Thoracic aorta (tissue), 2 donors: ENCODE data around the gene GRIA3. TPM values are rescaled to one million over a fixed set of nuclear protein-coding genes. Genes with fewer than 3 reads are reported as not detected.

Experiments
- ATAC-seq: fragments of 150-250 bp; one replicate; pipeline ENCODE4 v1.8.0; 2017; ENCODE audit warnings: low read depth; ENCODE audit not compliant: insufficient number of reproducible peaks, low FRiP score
- DNase-seq: peaks from one replicate; pipeline ENCODE4 v3.0.0-alpha.2; 2020; ENCODE audit warnings: low spot score
- H3K27ac ChIP-seq, 2 donors: fragments of 200-600 bp; sonication (generic); 1 replicate in 1 of 2; 2 replicates in 1 of 2; pipeline ENCODE4 v1.5.1; 2016; ENCODE audit warnings: mild to moderate bottlenecking in 2 of 2, moderate library complexity in 2 of 2
- H3K27me3 ChIP-seq: fragments of 200-600 bp; sonication (generic); replicated peaks from 2 replicates; pipeline ENCODE4 v1.6.0; 2016; ENCODE audit warnings: mild to moderate bottlenecking; ENCODE audit not compliant: insufficient read depth
- H3K36me3 ChIP-seq: fragments of 200-600 bp; sonication (generic); one replicate; pipeline ENCODE4 v1.5.1; 2016
- H3K4me1 ChIP-seq, 2 donors: fragments of 200-600 bp; sonication (generic); 1 replicate in 1 of 2; 2 replicates in 1 of 2; pipeline versions ENCODE4 v1.5.1 to v1.6.0; 2016; ENCODE audit warnings: low read depth in 2 of 2, mild to moderate bottlenecking in 1 of 2; ENCODE audit not compliant: control insufficient read depth in 1 of 2
- H3K4me3 ChIP-seq: fragments of 200-600 bp; sonication (generic); 2 replicates; pipeline ENCODE4 v1.5.1; 2016; ENCODE audit warnings: mild to moderate bottlenecking
- H3K9me3 ChIP-seq: fragments of 200-600 bp; sonication (generic); 2 replicates; pipeline ENCODE4 v1.5.1; 2016
- total RNA-seq, 2 donors: library from RNA; depleted of rRNA; stranded (reverse); fragments of >200 nt; gene quantifications; one replicate each; pipeline versions ENCODE4 v1.1.0 to v1.2.3, GENCODE V29; 2016
- TF ChIP-seq, protein P1 (sequence below): fragments of 200-600 bp; sonication (generic); IDR thresholded peaks from one replicate; pipeline ENCODE4 v1.5.1; 2019; ENCODE audit warnings: antibody characterized with exemption

GRIA3 gene
- total RNA-seq, 2 donors from 2014 or later: 6.0 to 7.9 TPM

DNA sequence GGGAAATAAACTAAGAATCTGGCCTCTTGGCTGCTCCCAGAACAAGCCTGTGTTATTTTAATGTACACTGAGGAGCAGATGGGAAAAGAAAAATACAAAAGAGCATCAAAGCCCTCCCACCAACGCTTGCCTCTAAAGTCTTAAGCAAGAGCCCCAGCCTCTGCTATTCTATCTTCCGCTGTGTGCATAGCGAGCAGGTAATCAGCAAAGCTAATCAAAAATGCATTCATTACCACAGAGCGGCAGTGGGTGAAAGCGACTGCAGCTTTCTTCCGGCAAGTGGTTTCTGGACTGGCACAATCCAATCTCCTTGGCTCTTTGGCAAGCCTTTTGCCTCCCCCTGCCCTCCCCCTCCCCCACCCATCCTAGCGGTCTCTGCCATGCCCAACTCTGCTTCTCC is 13.5 kb upstream of the GRIA3 start:
- Histone ChIP-seq H3K36me3 (no peaks in the 10 kb centered on the region), H3K9me3 (no peaks in the 10 kb centered on the region), H3K4me3 (no peak overlapping the region), H3K27ac (no peak overlapping the region), H3K4me1 (no peaks in the 10 kb centered on the region), H3K27me3 (no peaks in the 10 kb centered on the region)
- DNase-seq (no peak), ATAC-seq (no peak)
- TF ChIP-seq, protein P1, sequence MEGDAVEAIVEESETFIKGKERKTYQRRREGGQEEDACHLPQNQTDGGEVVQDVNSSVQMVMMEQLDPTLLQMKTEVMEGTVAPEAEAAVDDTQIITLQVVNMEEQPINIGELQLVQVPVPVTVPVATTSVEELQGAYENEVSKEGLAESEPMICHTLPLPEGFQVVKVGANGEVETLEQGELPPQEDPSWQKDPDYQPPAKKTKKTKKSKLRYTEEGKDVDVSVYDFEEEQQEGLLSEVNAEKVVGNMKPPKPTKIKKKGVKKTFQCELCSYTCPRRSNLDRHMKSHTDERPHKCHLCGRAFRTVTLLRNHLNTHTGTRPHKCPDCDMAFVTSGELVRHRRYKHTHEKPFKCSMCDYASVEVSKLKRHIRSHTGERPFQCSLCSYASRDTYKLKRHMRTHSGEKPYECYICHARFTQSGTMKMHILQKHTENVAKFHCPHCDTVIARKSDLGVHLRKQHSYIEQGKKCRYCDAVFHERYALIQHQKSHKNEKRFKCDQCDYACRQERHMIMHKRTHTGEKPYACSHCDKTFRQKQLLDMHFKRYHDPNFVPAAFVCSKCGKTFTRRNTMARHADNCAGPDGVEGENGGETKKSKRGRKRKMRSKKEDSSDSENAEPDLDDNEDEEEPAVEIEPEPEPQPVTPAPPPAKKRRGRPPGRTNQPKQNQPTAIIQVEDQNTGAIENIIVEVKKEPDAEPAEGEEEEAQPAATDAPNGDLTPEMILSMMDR: no peak

DNA sequence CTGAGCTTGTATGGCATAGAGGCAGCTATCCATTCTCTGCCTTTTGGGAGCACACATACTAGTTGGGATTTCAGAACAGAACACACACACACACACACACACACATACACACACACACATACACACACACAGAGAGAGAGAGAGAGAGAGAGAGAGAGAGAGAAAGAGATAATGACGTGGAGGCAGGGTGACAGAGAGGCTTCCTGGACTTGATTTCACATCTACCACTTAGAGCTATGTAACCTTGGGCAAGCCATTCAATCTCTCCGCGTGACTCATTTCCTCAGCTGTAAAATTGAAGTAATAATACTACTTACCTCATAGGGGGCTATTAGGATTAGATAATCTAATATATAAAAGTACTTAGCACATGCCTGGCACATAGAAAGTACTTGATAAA is 12.3 kb upstream of the GRIA3 start:
- Histone ChIP-seq H3K9me3 (no peaks in the 10 kb centered on the region), H3K4me3 (no peak overlapping the region), H3K4me1 (no peaks in the 10 kb centered on the region), H3K36me3 (no peaks in the 10 kb centered on the region), H3K27ac (no peak overlapping the region), H3K27me3 (no peaks in the 10 kb centered on the region)
- ATAC-seq (no peak), DNase-seq (no peak)
- TF ChIP-seq, protein P1: no peak

DNA sequence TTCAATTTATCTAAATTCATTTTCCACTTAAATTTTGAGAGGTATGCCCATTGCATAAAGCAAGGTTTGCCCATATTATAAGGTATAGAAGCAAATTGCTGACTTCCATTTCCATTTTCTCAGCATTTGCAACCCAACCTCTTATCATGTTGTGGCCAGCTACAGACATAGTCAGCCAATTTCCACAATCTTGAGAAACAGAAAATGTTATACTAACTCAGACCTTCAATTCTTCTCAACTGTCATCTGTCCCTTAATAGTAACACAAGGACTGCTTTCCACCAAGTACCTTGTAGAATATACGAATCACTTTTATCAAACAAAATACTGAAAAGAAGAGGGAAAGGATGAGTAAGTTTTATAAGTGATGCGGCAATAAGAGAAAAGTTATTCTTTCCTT is 11.2 kb upstream of the GRIA3 start:
- no peaks in the 10 kb centered on the region for H3K36me3 ChIP-seq
- DNase-seq (no peak), ATAC-seq (no peak)
- no peak overlapping the region for H3K27ac ChIP-seq
- no peaks in the 10 kb centered on the region for H3K4me1 ChIP-seq
- H3K27me3 ChIP-seq: no peaks in the 10 kb centered on the region
- no peaks in the 10 kb centered on the region for H3K9me3 ChIP-seq
- no peak overlapping the region for H3K4me3 ChIP-seq
- TF ChIP-seq, protein P1: no peak

DNA sequence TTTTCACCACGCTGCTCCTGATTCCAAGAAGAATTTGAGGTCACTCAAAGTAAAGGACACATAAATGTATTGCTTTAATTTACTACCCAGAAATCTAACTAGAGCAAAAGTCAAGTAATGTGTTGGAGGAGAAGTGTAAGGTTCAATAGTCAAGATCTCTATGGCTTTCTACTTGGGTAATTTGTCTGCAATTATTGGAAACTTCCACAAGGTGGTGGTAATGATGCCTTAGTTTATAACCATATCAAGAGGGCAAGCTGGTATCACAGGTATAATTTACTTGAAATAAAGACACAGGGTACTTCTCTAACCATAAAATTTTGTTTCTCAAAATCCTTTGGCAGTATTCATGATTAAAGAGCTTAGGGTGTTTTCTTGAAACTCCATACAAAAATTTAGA is 10.2 kb upstream of the GRIA3 start:
- Histone ChIP-seq H3K27ac (no peak overlapping the region), H3K9me3 (no peaks in the 10 kb centered on the region), H3K27me3 (no peaks in the 10 kb centered on the region), H3K4me1 (no peaks in the 10 kb centered on the region), H3K36me3 (no peaks in the 10 kb centered on the region), H3K4me3 (no peak overlapping the region)
- DNase-seq: no peak
- no peak for ATAC-seq
- TF ChIP-seq, protein P1: no peak

DNA sequence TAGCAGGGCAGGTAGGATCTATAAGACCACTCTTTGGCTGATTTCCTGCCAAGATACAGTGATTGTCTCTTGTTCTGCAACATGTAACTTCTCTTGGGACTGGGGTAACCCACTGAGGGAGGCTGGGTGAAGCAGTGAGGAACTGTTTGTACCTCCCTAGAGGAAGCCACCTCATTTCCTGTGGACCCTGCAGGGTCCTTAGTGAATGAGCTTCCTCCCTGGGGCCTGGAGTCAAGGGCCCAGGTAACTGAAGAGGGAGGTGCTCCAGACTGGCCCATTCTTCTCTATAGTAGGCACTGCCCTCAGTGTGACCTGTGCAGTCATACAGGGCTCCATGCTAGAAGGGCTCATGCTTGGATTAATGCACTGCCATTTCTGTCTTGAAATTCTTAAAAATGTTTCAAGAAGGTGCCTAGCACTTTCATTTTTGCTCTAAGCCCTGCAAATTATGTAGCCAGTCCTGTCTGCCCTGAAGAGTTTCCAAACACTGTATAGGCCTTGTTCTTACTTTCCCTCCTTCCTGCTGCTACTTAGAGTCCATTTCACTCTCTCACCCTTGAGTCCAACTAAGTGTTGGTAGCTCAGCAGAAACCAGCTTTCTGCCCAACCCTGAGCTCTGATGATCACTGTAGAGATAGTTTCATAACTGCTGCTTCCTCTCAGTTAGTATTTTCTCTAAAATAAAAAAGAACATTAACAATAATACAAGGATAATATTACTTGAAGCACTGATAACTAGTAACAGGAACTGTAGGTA is 8.5 kb upstream of the GRIA3 start:
- H3K4me3 ChIP-seq: no peak overlapping the region
- DNase-seq: no peak
- no peak for ATAC-seq
- no peaks in the 10 kb centered on the region for H3K36me3 ChIP-seq
- no peaks in the 10 kb centered on the region for H3K27me3 ChIP-seq
- no peaks in the 10 kb centered on the region for H3K9me3 ChIP-seq
- no peaks in the 10 kb centered on the region for H3K4me1 ChIP-seq
- H3K27ac ChIP-seq: no peak overlapping the region
- TF ChIP-seq, protein P1: no peak
